GM12865 (cell line): ENCODE measurements around the gene PEDS1.
"Not testable (repeated sequence)": the region's sequence is repeated elsewhere in the genome, so short reads cannot be mapped to it uniquely, and the experiment has no call there.

ENCODE experiments used
- DNase-seq: peaks from one replicate; pipeline ENCODE4 v3.0.0; 2010; ENCODE audit warnings: low read depth
- H3K4me3 ChIP-seq: 2 replicates; pipeline ENCODE4 v1.5.1; 2011; ENCODE audit warnings: mild to moderate bottlenecking, low read depth, low read length, control low read depth
- TF ChIP-seq, protein P1 (sequence below): IDR thresholded peaks from 2 replicates; pipeline ENCODE4 v1.5.1; 2011; ENCODE audit warnings: low read length, control low read depth, low read depth, inconsistent platforms; ENCODE audit not compliant: insufficient read depth; ENCODE audit errors: missing control alignments

PEDS1 gene

DNA sequence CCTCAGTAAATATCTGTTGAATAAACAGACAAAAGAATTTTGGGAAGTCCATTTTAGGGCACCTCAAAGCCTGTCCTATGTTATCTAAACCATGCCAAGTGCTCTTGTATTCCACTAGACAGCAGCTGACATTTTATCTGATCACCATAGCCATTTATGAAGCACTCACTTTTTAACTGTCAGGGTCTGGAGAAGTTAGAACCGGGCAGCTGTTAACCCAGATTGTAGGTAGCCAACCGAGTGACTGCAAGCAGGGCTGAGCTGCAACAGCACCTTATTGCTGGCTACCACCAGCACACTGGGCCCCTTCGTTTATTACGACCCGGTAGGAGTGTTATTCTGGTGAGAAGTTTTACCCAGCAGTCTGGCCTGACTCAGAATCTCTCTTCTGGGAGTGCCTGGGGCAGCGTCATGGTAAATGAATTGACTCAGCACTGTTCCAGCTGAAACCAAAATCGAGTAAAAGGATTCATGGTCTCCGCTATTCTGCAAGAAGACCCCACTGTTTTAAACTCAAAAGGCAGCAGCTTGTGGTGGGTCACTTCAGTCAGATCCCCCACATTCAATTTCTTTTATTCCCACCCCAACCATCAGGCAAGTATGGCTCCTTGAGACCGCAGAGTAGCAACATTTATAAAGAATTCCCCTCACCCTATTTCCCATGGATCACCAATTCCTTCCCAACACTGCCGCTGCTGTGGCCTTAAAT lies 42.2 kb downstream of the PEDS1 start:
- peak overlapping the region; percentile 63 for H3K4me3 ChIP-seq
- DNase-seq: peak; percentile 60

DNA sequence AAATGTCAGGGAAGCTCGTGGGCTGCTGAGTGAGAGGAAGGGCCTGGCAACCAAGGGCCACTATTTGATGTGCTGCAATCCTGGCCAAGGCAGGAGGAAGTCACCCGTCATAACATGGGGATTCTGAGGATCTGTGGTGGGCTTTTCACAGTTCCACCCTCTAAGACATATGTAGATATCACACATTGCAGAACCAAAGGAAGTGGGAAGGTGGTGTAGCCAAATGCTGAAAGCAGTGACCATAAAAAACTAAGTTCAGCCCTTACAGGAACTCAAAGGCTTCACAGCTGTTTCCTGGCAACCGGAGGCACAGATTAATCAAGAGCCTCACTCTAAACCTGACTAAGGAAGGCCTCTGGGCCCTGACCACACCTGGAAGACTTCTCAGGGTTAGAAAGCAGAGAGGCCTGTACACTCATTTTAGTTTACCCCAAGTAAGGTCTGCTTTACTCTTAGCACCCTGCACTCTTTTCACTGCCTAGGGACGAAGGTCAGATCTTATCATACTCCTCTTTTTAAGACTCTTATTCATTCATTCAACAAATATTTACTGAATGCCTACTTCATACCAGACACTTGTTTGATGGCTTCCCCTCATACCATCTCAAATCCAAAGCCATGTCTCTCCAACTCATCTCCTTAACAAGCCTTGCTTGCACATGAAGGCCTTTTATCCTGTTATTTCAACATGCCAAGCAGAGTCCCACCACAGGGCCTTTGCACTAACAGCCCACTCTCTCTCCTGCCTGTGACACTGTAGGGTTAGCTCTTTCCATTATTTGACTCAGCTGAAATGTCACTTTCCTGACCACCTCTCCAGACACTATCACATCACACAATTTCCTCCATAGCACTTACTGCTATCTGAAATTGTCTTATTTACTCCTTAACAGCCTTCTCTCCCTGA lies 43.1 kb downstream of the PEDS1 start:
- H3K4me3 ChIP-seq: peak overlapping the region; percentile 63
- TF ChIP-seq, protein P1, sequence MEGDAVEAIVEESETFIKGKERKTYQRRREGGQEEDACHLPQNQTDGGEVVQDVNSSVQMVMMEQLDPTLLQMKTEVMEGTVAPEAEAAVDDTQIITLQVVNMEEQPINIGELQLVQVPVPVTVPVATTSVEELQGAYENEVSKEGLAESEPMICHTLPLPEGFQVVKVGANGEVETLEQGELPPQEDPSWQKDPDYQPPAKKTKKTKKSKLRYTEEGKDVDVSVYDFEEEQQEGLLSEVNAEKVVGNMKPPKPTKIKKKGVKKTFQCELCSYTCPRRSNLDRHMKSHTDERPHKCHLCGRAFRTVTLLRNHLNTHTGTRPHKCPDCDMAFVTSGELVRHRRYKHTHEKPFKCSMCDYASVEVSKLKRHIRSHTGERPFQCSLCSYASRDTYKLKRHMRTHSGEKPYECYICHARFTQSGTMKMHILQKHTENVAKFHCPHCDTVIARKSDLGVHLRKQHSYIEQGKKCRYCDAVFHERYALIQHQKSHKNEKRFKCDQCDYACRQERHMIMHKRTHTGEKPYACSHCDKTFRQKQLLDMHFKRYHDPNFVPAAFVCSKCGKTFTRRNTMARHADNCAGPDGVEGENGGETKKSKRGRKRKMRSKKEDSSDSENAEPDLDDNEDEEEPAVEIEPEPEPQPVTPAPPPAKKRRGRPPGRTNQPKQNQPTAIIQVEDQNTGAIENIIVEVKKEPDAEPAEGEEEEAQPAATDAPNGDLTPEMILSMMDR: no peak
- DNase-seq: peak; percentile 83

More for the DNA sequence above, 42.2 kb downstream of the PEDS1 start:
- TF ChIP-seq, protein P1: no peak

DNA sequence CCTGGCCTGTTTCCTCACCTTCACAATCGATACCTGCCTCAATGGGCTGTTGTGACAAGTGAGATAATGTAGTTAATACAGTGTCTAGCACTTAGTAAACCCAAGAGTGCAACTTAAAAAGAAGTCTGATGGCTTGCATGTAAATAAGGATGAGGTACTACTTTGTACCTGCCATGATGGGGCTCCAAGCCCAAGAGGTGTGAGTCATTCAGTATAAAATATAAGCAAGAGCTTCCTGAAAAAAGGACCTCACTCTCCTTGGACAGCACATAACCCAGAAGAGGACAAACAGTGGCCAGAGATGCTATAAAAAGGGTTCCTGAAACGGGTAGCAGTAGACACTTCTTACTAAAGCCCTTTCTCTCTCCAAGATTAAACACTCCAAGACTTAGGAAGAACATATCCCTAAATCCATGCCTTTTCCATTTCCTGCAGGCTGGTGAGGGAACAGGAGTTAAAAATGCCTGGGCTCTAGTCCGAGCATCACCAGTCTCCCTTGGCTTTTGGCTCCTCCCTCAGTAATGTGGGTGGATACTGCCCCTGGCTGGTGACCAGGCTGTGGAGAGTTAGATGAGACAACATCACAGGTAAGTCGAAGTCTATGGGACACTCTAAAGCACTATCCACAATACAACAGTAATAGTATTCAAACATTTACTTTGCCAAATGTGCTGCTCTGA lies 44.8 kb downstream of the PEDS1 start:
- TF ChIP-seq, protein P1: no peak
- no peak overlapping the region for H3K4me3 ChIP-seq
- no peak for DNase-seq

DNA sequence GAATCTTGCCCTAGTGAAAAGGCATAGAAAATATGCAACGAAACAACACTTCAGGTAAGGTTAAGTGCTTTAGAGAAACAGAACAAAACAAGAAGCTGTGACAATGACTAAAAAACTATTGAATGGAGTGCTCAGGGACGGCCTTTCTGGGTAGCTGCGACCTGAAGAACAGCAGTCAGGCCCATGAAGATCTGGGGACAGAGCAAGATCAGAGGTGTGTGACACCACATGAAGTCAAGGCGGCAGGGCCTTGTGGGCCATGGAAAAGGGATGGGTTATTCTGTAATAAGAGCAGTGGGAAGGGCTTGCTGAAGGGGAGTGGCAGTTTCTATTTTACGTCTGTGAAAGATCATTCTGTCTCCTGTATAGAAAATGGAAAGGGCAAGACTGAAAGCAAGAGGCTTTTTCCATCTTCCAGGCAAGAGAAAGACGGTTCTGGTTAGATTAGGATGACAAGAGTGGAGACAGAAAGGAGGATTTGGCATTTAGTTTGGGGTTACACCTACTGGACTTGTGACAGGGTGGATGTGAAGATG lies 45.7 kb downstream of the PEDS1 start:
- TF ChIP-seq, protein P1: no peak
- no peak overlapping the region for H3K4me3 ChIP-seq
- no peak for DNase-seq

DNA sequence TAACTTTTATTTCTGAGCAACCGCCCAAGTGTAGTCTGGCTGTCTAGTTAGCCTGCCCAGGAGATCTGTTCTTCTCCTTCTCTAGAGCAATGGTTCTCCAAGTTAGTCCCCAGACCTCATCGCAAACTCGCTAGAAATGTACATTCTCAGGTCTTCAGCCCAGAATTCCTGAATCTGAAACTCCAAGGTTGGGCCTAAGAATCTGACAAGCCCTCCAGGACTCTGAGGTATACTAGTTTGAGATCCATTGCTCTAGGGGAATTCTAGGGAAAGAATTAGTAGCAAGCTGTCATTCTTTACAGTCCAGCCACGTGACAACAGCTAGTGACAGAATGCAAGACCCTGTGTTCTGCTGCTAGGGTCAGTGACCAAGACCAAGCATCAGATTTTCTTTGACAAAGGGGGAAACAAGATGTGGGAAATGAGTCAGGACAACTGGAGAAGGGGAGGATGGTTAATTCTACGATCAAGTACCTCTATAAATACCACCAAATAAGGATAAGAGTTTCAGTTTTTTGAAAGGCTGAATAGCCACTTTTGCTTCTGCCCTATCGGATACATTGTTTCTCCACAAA lies 46.4 kb downstream of the PEDS1 start:
- TF ChIP-seq, protein P1: no peak
- DNase-seq: no peak
- no peak overlapping the region for H3K4me3 ChIP-seq

DNA sequence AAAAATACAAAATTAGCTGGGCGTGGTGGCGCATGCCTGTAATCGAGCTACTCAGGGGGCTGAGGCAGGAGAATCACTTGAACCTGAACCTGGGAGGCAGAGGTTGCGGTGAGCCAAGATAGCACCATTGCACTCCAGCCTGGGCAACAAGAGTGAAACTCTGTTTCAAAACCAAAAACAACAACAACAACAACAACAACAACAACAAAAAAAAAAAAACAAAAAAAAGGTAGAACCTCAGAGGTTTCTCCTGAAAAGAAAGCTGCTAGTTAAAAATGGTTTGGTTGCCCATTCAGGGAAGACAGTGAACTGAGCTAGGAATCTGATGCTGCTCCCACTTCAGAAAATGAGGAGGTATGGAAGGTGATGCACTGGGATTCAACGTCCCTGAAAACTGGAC lies 46.9 kb downstream of the PEDS1 start:
- not testable (repeated sequence) for H3K4me3 ChIP-seq

More for the DNA sequence above, 46.9 kb downstream of the PEDS1 start:
- DNase-seq: not testable (repeated sequence)
